ENCODE data around the gene STK4. TPM values are rescaled to one million over a fixed set of nuclear protein-coding genes. Genes with fewer than 3 reads are reported as not detected.

The STK4 gene
- total RNA-seq, 2 experiments from 2014 or later: 205 to 229 TPM

DNA sequence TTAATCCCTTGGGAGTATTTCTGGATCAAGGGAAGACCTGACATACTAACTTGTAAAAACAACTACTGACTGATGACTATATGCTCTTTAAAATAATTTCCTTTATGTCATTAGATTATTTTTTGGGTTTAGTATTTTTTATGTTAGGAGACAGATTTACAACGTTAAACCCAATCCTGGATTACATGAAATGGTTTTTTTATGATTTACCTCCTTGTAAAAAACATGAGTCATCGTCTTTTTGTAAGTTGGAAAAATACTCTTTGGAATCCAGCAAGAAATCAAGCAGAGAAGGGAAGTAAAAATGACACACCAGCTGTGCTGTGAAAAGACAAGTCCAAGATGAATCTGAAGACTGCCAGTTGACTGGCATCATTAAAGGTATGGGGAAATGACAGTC is 6.7 kb downstream of the STK4 start:
- Mint-ChIP-seq H3K4me3 (no peak overlapping the region), H3K27ac (peak overlapping the region; percentile 72), H3K4me1 (peaks cover 67% of the 10 kb centered on the region), H3K9me3 (no peaks in the 10 kb centered on the region), H3K27me3 (no peaks in the 10 kb centered on the region), H3K36me3 (peaks cover 60% of the 10 kb centered on the region)
- DNase-seq (no peak), ATAC-seq (ENCODE audit: low read depth) (no peak)
- POLR2A ChIA-PET: no interaction called here

DNA sequence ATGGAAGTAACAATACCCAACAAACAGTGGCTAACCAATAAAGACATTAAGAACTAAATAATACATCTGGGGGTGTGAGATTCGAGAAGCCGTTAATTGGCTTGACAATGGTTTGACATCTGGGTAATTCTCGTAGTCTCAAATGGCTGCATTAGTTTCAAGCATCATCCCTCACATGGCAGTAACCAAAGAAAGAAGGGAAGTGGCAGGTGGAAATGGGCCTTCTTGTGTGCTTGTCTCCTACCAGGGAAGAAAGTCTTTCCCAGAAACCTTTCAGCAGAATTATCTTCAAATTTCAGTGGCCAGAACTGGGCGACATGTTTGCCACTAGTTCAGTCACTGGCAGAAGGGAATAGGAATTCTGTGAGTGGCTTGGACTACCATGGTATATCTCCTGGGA is 10.4 kb downstream of the STK4 start:
- Mint-ChIP-seq H3K36me3 (peaks cover 59% of the 10 kb centered on the region), H3K9me3 (no peaks in the 10 kb centered on the region), H3K4me1 (peaks cover 55% of the 10 kb centered on the region), H3K27ac (peak overlapping the region; percentile 83), H3K4me3 (no peak overlapping the region), H3K27me3 (no peaks in the 10 kb centered on the region)
- ATAC-seq (ENCODE audit: low read depth) (no peak), DNase-seq (no peak)
- POLR2A ChIA-PET: interaction anchor here (4.7 kb wide), 1 partner anchor 10 kb away, joined by 72 read pairs; the partner anchor contains the start of gene STK4

DNA sequence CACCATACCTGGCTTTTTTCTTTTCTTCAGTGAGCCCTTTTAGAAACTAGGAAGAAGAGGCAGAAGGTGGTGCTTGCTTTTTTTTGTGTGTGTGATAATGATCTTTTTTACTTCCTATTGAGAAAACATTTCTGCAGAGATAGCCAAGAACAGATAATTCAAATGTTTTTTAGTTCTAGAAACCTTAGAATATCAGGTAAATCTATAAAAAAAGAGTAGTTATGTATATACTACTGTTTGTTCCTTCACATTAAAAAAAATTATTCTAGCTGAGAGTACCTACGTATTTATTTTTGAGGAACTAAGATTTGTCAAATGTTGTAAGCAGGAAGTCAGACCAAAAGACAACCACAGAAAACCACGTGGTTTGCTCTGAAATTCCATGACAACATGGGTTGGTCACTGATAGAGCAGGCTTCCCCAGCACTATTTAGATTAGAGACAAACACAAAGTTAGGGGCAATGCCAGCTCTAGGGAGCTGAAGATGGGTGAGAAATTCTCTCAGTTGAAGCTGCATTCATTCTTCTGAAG is 12.8 kb downstream of the STK4 start:
- ATAC-seq (ENCODE audit: low read depth): peak; percentile 71
- Mint-ChIP-seq H3K36me3 (peaks cover 62% of the 10 kb centered on the region), H3K9me3 (no peaks in the 10 kb centered on the region), H3K27ac (peak overlapping the region; percentile 94), H3K4me1 (peaks cover 54% of the 10 kb centered on the region), H3K4me3 (peak overlapping the region; percentile 73), H3K27me3 (no peaks in the 10 kb centered on the region)
- DNase-seq: no peak
- POLR2A ChIA-PET: interaction anchor here (1.2 to 4.7 kb wide), 6 partner anchors 9 to 19 kb away, joined by 4 to 72 read pairs (median 9); partner anchors contain the start of genes STK4 and TOMM34

DNA sequence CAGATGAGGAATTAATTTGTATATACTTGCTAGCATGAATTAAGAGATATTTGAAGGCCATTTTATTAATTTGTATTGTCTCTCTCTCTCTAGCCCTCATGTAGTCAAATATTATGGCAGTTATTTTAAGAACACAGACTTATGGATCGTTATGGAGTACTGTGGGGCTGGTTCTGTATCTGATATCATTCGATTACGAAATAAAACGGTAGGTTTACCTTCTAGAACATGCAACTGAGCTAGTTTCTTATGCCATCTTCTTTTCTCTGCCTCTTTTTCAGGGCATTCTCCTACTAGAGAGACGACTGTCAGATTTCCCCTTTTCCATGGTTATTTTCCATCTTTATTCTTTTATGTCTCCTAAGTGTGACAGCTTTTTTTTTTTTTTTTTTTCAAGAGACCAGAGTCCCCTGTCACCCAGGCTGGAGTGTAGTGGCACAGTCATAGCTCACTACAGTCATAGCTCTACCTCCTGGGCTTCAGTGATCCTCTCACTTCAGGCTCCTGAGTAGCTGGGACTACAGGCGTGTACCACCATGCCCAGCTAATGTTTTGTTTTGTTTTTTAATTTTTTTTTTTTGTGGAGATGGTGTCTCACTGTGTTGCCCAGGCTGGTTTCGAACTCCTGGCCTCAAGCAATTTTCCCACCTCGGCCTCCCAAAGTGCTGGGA is 15.6 kb downstream of the STK4 start:
- H3K9me3 Mint-ChIP-seq: no peaks in the 10 kb centered on the region
- ATAC-seq (ENCODE audit: low read depth) (no peak), DNase-seq (no peak)
- no peak overlapping the region for H3K4me3 Mint-ChIP-seq
- no peaks in the 10 kb centered on the region for H3K27me3 Mint-ChIP-seq
- POLR2A ChIA-PET: interaction anchor here (1.1 kb wide), 1 partner anchor 15 kb away, joined by 12 read pairs; the partner anchor contains the start of gene STK4
- H3K27ac Mint-ChIP-seq: no peak overlapping the region
- H3K36me3 Mint-ChIP-seq: peaks cover 40% of the 10 kb centered on the region
- peaks cover 51% of the 10 kb centered on the region for H3K4me1 Mint-ChIP-seq

DNA sequence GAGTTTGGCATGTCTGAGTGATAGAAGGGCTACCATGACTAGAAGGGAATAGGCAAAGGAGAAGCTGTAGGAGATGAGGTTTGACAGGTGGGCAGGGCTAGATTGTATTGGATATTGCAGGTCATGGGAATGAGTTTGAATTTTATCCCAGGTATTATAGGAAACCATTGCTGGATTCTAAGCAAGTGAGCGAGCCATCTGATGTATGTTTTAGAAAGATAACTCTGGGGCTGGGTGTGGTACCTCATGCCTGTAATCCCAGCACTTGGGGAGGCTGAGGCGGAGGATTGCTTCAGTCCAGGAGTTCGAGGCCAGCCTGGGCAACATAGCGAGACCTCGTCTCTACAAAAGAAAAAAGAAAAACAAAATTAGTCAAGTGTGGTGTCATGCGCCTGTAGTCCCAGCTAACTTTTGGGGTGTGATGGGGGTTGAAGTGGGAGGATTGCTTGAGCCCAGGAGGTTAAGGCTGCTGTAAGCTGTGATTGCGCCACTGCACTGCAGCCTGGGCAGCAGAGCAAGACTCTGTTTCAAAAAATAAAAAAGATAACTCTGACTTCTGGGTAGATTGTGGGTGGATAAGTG is 16.9 kb downstream of the STK4 start:
- Mint-ChIP-seq H3K27me3 (no peaks in the 10 kb centered on the region), H3K36me3 (peaks cover 35% of the 10 kb centered on the region), H3K4me1 (peaks cover 42% of the 10 kb centered on the region), H3K4me3 (no peak overlapping the region), H3K9me3 (no peaks in the 10 kb centered on the region), H3K27ac (no peak overlapping the region)
- ATAC-seq (ENCODE audit: low read depth) (no peak), DNase-seq (no peak)
- POLR2A ChIA-PET: no interaction called here

DNA sequence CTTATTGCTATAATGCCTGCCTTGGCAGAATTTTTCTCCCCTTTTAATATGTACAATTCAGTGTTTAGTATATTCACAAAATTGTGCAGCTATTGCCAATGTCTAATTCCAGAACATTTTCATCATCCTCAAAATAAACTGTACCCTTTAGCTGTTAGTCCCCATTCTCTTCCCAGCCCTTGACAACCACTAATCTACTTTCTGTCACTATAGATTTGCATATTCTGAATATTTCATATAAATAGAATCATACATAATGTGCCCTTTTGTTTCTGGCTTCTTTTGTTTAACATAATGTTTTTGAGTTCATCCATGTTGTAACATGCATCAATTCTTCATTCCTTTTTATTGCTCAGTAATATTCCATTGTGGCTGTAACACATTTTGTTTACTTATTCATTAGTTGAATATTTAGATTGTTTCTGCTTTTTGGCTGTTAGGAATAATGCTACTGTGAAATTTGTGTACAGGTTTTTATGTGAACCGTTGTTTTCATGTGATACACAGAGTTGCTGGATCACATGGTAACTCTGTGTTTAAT is 22.4 kb downstream of the STK4 start:
- POLR2A ChIA-PET: no interaction called here
- Mint-ChIP-seq H3K4me3 (no peak overlapping the region), H3K9me3 (no peaks in the 10 kb centered on the region), H3K36me3 (peaks cover 36% of the 10 kb centered on the region), H3K4me1 (peaks cover 46% of the 10 kb centered on the region), H3K27me3 (no peaks in the 10 kb centered on the region), H3K27ac (no peak overlapping the region)
- no peak for DNase-seq
- no peak for ATAC-seq (ENCODE audit: low read depth)

DNA sequence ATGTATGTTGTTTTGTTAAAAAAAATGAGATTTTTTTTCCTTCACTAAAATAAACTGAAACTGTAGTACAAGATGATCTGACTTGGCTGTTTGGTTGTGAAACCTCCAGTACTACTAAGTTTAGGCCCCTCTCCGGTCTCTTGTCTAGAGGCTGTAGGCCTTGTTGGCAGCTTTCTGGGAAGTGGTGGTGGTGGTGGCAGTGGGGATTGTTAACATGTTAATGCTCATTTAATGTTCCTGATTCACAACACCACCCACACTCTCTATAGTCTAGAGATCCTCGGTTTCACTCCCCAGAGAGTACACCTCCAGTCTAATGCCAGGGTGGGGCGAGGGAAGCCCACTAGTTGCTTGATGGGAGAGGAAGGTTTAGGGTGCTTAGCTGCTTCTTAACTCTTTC is 24.1 kb downstream of the STK4 start:
- H3K4me3 Mint-ChIP-seq: peak overlapping the region; percentile 77
- H3K4me1 Mint-ChIP-seq: peaks cover 54% of the 10 kb centered on the region
- H3K27me3 Mint-ChIP-seq: no peaks in the 10 kb centered on the region
- H3K27ac Mint-ChIP-seq: peak overlapping the region; percentile 87
- peak; percentile 67 for ATAC-seq (ENCODE audit: low read depth)
- no peak for DNase-seq
- peaks cover 41% of the 10 kb centered on the region for H3K36me3 Mint-ChIP-seq
- POLR2A ChIA-PET: interaction anchor here (1.1 to 2.6 kb wide), 3 partner anchors 11 to 23 kb away, joined by 5 to 18 read pairs (median 13); partner anchors contain the start of gene STK4
- H3K9me3 Mint-ChIP-seq: no peaks in the 10 kb centered on the region

DNA sequence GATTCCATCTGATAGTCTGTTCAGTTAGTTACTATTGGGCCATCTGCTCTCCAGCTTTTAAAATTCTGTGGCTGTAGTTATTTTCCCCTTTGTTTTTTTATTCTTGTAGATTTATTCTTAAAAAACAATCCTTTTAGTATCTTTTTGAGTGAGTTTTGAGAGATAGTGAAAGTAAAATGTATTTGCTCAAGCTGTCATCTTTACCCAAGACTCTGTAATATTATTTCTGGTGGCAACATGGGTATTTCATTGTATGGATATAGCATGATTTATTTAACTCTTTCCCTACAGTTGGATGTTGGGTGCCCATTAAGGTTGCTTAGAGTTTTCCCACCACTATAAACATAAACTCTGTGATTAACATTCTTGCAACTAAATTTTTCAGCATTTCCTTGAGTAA is 24.6 kb downstream of the STK4 start:
- ATAC-seq (ENCODE audit: low read depth) (no peak), DNase-seq (no peak)
- Mint-ChIP-seq H3K27ac (peak overlapping the region; percentile 87), H3K9me3 (no peaks in the 10 kb centered on the region), H3K27me3 (no peaks in the 10 kb centered on the region), H3K4me1 (peaks cover 55% of the 10 kb centered on the region), H3K36me3 (peaks cover 46% of the 10 kb centered on the region), H3K4me3 (peak overlapping the region; percentile 77)
- POLR2A ChIA-PET: interaction anchor here (1.1 to 2.6 kb wide), 3 partner anchors 12 to 24 kb away, joined by 5 to 18 read pairs (median 13); partner anchors contain the start of gene STK4

DNA sequence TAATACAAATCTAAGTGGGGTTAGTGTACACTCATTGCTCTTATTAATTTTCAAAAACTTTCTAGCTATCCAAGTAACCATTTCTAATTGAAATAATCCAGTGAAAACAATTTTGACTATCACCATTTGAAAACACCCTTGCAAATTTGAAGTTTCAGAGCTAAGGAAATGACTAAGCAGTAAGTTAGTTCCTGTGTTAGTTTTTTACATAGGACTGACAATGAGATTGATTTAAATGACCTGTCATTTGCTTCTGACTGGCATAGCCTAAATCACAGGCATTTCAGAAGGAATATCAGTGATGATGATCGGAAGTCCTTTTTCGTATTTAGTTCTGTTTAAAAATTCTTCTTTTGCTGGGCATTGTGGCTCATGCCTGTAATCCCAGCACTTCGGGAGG is 27.0 kb downstream of the STK4 start:
- Mint-ChIP-seq H3K4me1 (peaks cover 46% of the 10 kb centered on the region), H3K27me3 (no peaks in the 10 kb centered on the region), H3K9me3 (no peaks in the 10 kb centered on the region), H3K36me3 (peaks cover 57% of the 10 kb centered on the region), H3K4me3 (peak overlapping the region; percentile 49), H3K27ac (peak overlapping the region; percentile 49)
- POLR2A ChIA-PET: interaction anchor here (1.0 to 1.9 kb wide), 2 partner anchors 14 to 26 kb away, joined by 4 to 5 read pairs; no protein-coding TSS in a partner anchor
- ATAC-seq (ENCODE audit: low read depth) (peak; percentile 38), DNase-seq (no peak)

DNA sequence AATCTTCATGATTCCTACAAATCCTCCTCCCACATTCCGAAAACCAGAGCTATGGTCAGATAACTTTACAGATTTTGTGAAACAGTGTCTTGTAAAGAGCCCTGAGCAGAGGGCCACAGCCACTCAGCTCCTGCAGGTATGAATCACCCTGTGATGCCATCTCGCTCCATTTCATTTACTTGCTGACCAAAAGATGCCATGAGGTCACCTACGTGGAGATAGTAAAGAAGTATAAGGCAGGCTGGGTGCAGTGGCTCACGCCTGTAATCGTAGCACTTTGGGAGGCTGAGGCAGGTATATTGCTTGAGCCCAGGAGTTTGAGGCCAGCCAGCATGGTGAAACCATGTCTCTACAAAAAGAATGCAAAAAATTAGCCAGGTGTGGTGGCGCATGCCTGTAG is 30.9 kb downstream of the STK4 start:
- ATAC-seq (ENCODE audit: low read depth): no peak
- H3K27ac Mint-ChIP-seq: no peak overlapping the region
- H3K27me3 Mint-ChIP-seq: no peaks in the 10 kb centered on the region
- no peak for DNase-seq
- peaks cover 34% of the 10 kb centered on the region for H3K4me1 Mint-ChIP-seq
- H3K4me3 Mint-ChIP-seq: no peak overlapping the region
- POLR2A ChIA-PET: interaction anchor here (0.8 kb wide), 1 partner anchor 15 kb away, joined by 5 read pairs; no protein-coding TSS in a partner anchor
- H3K36me3 Mint-ChIP-seq: peaks cover 66% of the 10 kb centered on the region
- H3K9me3 Mint-ChIP-seq: no peaks in the 10 kb centered on the region

DNA sequence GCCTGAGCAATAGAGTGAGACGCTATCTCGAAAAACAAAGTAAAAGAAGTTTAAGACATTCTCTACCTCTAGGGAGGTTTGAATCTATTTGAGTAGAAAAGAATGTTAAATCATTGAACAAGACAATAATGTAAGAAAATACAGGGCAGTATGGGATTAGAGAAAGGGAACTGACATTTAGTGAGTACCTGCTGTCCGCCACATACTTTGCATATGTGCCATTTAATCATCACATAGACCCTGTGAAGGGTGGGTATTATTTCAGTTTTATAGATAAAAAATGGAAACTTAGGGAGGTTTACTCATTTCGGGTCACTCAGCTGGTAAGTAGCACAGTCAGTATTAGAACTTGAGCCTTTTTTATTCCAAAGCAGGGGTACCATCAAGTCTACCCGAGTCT is 31.4 kb downstream of the STK4 start:
- DNase-seq: no peak
- Mint-ChIP-seq H3K36me3 (peaks cover 65% of the 10 kb centered on the region), H3K27me3 (no peaks in the 10 kb centered on the region), H3K4me1 (peaks cover 31% of the 10 kb centered on the region), H3K27ac (peak overlapping the region; percentile 11), H3K9me3 (no peaks in the 10 kb centered on the region), H3K4me3 (no peak overlapping the region)
- POLR2A ChIA-PET: interaction anchor here (0.5 to 0.8 kb wide), 2 partner anchors 15 to 19 kb away, joined by 3 to 5 read pairs; no protein-coding TSS in a partner anchor
- ATAC-seq (ENCODE audit: low read depth): no peak

DNA sequence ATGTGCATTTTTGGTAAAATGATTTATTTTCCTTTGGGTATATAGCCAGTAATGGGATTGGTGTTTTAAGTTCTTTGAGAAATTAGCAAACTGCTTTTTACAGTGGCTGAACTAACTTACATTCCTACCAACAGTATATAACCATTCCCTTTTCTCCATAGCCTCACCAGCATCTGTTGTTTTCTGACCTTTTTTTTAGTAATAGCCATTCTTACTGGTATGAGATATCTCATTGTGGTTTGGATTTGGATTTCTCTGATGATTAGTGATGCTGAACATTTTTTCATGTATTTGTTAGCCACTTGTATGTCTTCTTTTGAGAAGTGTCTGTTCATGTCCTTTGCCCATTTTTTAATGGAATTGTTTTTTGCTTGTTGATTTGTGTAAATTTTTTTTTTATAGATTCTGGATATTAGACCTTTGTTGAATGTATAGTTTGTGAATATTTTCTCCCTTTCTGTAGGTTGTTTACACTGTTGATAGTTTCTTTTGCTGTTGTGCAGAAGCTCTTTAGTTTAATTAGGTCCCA is 42.3 kb downstream of the STK4 start:
- ATAC-seq (ENCODE audit: low read depth) (no peak), DNase-seq (no peak)
- Mint-ChIP-seq H3K27me3 (no peaks in the 10 kb centered on the region), H3K4me1 (peaks cover 15% of the 10 kb centered on the region), H3K27ac (no peak overlapping the region), H3K4me3 (no peak overlapping the region), H3K36me3 (peaks cover 37% of the 10 kb centered on the region), H3K9me3 (no peaks in the 10 kb centered on the region)
- POLR2A ChIA-PET: no interaction called here

DNA sequence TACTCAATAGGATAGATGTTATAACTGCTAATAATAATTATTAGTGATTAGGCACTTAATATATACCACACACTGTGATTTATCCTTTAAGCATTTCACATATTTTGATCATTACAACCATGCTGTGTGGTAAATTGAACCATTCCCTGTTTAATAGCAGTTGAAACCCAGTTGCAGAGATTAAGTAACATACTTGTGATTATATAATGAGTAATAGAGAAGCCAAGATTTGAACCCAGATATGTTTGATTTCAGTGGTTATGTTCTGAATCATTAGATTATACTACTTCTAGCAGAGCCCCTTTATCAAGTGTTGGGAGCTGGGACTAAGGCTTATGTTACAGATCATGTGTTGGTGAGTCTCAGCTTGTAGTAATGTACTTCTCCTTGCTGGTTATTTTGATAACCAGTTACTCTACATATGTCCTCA is 44.1 kb downstream of the STK4 start:
- ATAC-seq (ENCODE audit: low read depth): no peak
- Mint-ChIP-seq H3K4me3 (no peak overlapping the region), H3K36me3 (peaks cover 35% of the 10 kb centered on the region)

More for the DNA sequence above, 44.1 kb downstream of the STK4 start:
- H3K27me3 Mint-ChIP-seq: no peaks in the 10 kb centered on the region
- H3K4me1 Mint-ChIP-seq: peaks cover 14% of the 10 kb centered on the region
- H3K27ac Mint-ChIP-seq: no peak overlapping the region
- DNase-seq: no peak
- H3K9me3 Mint-ChIP-seq: no peaks in the 10 kb centered on the region
- POLR2A ChIA-PET: no interaction called here
